Stimulated activated CD8-positive, alpha-beta memory T cell treated with anti-CD3 and anti-CD28 coated beads, Interleukin-4, amount 100 ng/mL, for 1 hour (primary cell): ENCODE measurements around the gene TMEM184A.
"Not testable (repeated sequence)": the region's sequence is repeated elsewhere in the genome, so short reads cannot be mapped to it uniquely, and the experiment has no call there.

Source experiments
- DNase-seq, 2 donors: peaks; one replicate each; pipeline ENCODE4 v3.0.0-alpha.2; 2020; ENCODE audit warnings: low read depth in 2 of 2, low spot score in 1 of 2

The TMEM184A gene

DNA sequence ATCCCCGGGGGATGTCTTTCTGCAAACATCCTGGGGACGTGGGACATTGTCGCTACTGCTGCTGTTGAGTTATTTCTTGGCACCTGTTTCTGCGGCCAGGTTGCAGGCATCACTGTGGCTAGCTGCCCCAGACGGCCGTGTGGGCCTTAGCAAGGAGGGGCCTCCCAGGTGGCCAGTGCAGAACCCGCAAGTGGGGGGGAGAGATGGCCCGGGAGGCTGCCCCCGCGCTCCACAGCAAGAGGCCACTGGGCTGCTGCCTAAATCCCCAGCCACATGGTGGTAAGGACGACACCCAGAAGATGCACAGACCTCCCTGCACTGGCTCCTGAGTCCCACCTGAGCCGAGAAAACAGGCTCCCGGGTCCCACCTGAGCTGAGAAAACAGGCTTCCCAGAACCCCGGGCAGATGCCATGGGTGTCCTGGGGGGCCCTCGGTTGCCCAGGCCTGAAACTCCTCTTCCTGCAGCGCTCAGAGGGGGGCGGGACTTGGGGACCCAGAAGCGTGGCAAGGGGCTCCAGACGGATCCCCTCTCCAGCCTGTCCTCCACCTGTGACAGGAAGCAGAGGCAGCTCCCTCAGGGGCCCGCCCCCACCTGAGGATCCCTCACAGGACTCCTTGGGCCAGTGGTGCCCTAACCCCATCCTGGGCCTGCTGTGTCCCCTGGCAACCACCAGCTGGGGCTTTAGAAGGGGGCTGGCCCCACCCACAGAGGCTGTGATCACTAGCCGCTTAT lies 26.5 kb downstream of the TMEM184A start:
- no peak for DNase-seq

DNA sequence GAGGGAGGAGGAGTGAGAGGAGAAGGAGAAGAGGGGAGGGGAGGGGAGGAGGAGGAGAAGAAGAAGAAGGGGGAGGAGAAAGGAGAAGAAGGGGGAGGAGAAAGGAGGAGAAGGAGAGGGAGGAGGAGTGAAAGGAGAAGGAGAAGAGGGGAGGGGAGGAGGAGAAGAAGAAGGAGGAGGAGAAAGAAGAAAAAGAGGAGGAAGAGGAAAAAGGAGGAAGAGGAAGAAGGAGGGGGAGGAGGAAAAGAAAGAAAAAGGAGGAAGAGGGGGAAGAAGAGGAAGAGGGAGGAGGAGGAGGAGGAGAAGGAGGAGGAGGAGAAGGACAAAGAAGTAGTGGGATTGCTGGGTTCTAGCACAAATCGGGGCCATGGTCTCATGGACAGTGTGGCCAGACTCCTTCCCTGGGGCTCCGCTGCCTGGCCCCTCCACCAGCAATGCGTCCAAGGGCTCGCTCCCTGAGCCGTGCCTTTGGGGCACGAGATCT lies 29.7 kb downstream of the TMEM184A start:
- DNase-seq, result no peak

DNA sequence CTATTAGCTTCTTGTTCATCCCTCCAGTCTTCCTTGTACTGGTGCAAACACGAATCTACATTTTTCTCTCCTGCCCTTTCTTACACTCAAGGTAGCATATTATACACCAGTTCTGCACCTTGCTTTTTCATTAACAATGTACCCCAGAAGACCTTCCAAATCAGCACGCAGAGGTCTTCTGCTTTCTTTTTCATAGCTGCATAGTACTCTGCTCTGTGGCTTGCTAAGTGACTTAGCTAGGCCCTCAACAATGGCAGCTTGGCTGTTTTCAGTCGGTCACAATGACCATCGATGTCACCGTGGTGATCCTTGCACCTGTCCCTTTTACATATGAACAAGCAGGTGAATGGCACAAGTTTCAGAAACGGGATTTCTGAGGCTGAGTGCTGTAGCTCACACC lies 30.6 kb downstream of the TMEM184A start:
- DNase-seq, result no peak

DNA sequence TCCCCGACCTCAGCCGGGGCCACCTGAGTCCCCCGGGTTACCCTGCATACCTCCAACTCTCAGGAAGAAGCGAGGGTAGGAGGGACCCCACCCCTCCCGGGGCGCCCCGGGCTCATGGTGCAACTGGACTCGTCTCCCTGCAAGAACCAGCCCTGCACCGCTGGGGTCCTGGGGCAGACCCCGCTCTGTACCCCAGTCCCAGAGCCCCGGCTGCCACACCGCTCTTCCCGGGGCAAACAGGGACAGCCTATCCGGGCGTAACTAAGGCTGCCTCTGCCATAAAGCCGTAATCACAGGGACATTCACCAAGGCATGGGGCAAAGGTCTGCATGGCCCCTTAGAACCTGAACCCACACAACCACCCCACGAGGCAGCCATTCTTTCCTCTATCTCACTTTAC lies 32.2 kb downstream of the TMEM184A start:
- no peak for DNase-seq

DNA sequence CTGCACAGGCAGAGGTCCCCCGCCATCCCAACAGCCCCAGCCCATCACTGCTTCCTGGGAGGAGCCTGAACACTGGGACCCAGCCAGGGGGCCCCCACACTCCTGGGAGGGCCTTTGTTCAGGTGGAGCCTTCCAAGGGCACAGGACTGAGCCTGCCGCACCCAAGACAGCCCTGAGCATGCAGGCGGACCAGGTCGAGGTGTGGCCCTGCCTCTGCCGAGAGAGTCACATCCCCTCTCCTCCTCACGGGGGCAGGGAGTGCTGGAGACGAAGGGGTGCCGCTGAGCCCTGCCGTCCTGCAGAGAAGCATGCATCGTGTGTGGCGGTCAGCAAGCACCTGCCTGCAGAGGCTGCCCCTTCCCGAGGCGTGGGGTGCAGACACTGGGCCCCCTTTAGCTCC lies 32.8 kb downstream of the TMEM184A start:
- DNase-seq, result no peak

DNA sequence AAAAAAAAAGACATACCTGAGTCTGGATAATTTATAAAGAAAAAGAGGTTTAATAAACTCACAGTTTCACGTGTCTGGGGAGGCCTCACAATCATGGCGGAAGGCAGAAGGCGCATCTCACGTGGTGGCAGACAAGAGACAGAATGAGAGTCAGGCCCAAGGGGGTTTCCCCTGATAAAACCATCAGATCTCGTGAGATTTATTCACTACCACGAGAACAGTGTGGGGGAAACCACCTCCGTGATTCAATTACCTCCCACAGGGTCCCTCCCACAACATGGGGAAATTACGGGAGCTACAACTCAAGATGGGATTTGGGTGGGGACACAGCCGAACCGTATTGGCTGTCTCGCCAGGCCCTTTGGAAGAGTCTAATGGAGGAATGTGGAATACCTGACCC lies 34.5 kb downstream of the TMEM184A start:
- no peak for DNase-seq

DNA sequence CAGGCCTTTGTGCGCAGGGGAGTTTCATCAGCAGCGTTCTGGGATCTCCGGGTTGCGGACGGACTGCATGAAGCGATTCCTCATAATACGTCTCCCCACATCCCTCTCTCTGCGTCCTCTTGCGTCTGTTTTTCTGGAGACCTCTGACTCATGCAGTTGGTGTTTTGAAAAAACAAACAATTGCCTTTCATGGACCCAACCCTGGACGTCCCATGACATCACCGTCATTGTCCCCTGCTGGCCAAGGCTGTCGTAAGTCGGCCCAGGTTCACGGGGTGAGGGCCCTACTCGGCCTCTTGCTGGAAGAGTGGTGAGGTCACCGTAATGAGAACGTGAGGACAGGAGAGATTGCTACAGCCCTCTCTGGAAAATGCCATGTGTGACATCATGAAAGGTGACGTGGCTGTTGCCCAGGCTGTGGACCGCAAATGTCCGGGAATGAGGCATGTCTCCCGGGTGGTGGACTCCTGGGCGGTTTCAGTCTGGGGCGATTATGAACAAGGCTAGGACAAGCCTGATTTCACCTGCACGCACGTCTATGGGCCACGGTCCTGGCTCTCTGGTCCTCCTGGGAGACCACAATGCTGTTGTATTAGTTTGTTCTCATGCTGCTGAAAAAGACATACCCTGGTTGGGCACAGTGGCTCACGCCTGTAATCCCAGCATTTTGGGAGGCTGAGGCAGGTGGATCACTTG lies 35.3 kb downstream of the TMEM184A start:
- DNase-seq, result no peak

DNA sequence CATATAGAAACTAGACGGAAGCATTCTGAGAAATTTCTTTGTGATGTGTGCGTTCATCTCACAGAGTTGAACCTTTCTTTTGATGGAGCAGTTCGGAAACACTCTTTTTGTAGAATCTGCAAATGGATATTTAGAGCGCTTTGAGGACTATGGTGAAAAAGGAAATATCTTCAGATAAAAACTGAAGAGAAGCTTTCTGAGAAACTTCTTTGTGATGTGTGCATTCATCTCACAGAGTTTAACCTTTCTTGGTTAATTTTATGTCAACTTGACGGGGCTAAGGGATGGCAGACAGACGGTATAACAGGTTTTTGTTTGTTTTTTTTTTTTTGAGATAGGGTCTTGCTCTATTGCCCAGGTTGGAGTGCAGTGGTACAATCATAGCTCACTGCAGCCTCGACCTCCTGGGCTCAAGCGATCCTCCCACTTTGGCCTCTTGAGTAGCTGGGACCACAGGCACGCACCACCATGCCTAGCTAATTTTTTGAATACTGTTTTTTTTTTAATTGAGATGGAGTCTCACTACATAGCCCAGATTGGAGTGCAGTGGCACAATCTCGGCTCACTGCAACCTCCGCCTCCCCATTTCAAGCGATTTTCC lies 36.6 kb downstream of the TMEM184A start:
- not testable (repeated sequence) for DNase-seq

DNA sequence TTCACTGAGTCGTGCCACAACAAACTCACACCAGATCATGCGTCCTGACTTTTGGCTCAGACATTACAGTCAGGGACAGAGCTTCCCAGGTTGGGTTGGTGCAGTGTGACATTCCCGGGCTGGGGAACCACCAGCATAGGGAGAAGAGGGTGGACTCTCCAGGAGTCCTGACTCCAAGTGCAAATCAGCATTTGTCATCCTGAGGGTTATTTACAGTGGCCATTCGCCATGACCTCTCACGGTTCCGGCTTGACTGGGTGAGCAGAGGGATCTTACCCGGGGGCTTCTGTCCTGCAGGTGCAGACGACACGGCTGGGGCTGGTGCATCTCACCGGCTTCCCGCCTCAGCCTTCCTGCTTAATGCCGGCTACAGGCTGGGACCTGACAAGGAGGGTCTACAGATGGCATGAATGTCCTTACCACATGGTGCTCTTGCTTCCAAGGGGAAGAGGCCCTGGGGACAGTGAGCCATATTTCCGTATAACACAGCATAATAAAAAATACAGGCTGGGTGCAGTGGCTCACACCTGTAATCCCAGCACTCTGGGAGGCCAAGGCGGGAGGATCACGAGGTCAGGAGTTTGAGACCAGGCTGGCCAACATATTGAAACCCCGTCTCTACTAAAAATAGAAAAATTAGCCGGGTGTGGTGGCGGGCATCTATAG lies 39.3 kb downstream of the TMEM184A start:
- DNase-seq, result no peak

DNA sequence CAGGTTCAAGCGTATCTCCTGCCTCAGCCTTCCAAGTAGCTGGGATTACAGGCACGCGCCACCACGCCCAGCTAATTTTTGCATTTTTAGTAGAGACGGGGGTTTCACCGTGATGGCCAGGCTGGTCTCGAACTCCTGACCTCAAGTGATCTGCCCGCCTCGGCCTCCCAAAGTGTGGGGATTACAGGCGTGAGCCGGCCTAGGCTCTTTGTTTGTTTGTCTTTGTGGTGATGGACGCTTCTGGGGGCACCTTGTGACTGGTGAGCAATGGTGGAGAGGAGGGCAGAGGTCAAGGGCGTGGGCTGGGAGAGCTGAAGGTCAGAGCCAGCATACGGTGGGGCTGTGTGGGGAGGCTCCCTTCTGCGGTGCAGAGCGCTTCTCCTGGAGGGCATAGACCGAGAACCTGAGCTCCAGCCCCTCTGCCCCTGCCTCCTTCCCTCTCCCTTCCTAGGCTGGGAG lies 40.5 kb downstream of the TMEM184A start:
- DNase-seq, result not testable (repeated sequence)

DNA sequence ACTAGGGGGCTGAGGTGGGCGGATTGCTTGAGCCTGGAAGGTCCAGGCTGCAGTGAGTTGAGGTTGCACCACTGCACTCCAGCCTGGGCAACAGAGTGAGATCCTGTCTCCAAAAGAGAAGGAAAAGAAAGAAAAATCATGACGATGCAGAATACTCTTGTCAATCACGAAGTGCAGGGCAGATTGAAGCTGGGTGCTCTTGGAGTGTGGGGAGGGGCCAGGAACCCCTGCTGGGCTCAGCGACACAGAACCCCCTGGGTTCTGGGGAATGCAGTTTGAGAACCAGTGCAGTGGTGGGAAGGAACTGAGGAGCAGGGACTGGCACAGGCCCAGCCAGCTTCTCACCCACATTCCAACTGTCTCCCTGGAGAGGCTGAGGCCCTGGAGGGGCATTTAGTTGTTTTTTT lies 41.0 kb downstream of the TMEM184A start:
- no peak for DNase-seq

DNA sequence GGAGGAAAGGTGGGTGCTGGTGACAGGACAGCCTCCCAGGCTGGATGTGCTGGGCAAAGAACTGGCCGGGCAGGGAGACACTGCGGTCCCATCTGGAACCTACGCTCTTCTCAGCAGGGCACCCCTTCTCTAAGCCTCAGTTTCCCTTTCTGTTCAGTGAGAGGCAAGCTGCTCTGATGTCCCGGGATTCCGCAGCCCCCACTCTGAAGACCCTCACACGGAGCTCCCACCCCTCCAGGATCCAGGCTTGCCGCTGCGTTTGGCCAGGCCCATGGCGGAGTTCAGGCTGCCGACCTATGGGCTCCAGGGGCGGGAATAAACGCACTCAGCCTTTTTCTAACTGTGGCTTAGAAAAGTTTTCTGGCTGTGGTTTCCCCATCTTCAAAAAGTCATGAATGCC lies 41.6 kb downstream of the TMEM184A start:
- no peak for DNase-seq

DNA sequence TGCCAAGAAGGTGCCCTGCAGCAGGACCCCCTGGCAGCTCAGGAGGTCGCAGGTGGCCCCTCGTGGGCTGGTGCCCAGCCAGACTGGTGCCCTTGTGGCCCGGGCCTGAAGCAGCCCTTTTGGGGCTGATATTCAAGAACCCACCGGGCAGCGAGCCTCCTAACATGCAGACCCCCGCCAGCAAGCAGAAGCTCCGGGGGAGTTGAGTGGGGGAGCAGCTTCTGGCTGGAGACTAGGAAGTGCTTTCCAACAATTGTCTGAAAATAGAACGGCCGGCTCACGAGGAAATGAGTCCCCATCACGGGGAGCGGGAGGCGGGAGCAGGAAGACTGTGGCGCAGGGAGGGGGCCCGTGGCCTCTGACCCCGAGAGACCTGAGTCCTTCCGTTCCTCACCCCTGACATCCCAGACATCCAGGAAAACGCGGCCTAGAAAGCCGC lies 42.3 kb downstream of the TMEM184A start:
- no peak for DNase-seq

DNA sequence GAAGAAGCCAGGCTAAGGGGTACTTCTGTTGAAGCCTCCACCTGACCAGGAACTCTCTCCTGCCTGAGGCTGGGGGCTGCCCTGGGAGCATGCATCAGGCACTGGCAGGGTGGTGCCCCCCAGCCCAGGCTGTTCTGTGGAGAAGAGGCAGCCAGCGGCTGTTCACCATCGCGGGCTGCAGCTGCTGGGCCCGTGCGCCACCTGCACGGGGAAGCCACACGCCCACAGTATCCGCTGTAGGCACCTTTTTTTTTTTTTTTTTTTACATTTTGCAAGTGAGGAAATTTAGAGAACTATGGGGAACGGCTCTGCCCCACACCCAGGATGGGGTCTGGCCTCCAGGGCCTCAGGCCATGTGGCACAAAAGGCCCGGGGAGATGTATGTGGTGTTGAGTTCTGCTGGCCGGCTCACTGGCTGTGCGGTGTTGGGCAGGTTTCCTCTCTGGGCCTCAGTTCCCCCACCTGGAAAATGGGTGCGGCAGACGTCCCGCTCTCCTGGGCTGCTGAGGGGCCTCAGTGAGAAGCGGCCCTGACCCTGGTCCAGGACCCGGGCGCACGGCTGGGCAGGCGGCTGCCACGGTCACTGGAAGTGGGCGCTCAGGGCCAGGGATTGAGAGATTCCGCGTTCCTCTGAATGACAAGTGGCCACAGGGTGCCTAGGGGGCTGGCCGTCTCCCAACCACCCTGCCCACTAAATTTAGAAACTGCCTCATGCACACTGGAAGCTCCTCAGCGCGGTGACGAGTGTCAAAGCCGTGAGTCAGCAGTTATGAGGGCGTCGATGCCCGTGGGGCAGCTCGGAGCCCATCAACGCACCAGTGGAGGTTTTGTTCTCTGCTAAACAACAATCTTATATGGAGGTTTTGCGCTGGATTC lies 43.0 kb downstream of the TMEM184A start:
- DNase-seq, result no peak

DNA sequence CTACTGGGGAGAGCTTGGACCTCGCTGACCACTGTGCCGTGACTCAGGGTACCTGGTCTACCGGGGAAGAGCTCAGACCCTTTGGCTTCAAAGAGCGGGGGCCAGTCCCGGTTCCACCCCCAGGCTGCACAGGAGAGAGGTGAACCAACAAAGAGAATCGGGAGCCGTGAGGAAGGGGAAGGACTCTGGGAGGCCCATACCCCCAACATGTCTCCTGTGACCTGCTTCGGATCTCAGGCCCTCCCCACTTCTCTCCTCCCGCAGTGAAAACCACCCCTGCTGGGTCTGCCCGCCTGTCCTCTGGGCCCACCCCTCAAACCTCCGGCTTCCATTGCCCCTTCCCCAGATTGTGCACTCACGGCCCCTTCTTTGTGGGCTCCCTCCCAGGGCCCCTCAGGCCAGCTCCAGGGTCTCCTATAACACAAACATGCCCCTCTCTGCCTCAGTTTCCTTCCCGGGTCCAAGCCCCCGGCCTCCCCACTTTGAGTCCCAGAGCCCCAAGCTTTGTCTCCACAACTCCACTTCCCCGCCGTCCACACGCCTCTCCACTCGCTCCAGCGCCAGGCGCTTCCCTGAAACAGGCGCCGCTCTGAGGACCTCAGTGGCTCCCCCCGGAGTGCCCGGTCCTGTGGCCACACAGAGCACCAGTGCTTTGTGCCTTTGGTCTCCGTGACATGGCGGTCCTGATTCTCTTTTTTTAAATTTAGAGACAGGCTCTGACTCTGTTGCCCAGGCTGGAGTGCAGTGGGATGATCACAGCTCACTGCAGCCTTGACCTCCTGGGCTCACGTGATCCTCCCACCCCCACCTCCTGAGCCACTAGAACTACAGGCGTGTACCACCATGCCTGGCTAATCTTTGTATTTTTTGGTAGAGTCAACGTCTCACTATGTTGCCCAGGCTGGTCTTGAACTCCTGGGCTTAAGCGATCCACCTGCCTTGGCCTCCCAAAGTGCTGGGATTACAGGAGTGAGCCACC lies 44.3 kb downstream of the TMEM184A start:
- DNase-seq, result no peak

DNA sequence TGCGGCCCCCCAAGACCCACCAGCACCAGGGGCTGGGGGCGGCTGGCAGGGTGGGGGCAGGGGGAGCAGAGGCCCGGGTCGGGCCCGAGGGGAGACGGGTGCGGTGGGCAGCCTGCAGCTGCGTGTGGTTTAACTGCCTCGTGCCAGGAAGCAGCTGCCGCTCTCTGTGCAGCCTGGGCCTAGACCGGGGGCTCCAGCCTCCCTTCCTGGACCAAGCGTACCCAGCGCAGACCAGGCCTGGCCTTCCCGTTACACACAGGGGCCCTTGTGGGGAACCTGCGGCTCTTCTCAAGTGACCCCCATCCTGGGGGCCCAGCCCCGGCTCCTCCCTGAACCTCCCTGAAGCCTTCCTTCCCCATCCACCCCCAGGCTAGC lies 45.2 kb downstream of the TMEM184A start:
- no peak for DNase-seq

DNA sequence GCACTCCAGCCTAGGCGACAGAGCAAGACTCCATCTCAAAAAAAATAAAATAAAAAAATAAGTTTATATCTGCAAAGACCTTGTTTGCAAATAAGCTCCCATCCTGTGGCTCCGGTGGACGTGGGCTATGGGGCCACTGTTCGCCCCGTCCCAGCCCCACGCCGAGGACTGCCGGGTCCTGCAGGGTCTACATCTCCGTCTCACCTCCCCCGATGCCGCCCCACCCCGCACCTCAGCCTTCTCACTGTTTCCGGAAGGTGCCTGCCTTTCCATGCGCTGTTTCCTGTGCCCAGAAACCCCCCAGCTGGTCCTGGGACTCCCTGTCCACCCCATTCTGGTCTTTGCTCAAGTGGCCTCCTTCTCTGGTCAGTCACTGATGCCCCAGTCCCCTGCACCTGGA lies 46.8 kb downstream of the TMEM184A start:
- no peak for DNase-seq

DNA sequence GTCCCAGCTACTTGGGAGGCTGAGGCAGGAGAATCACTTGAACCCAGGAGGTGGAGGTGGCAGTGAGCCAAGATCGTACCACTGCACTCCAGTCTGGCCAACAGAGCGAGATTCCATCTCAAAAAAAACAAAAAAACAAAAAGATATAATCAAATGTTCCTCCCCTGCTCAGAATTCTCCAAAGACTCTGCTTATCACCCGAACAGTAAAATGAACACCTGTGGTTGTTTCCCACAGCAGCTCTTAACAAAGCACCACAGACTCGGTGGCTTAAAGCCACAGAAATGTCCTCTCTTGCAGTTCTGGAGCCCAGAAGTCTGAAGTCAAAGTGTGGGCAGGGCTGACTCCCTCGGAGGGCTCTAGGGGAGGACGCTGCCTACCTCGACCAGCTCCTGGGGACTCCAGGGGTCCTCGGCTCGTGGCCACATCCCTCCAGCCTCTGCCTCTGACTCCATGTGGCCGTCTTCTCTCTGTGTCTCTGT lies 47.7 kb downstream of the TMEM184A start:
- DNase-seq, result no peak
